GM18951 (cell line): Measurements from ENCODE around the gene PROM2.
"Not testable (repeated sequence)": the region's sequence is repeated elsewhere in the genome, so short reads cannot be mapped to it uniquely, and the experiment has no call there.

Source experiments
- POLR2A ChIP-seq: IDR thresholded peaks from 4 replicates; pipeline ENCODE4 v1.6.1; 2011; ENCODE audit warnings: mild to moderate bottlenecking; ENCODE audit not compliant: insufficient read length, insufficient read depth; ENCODE audit errors: extremely low read depth
- in situ Hi-C: fragments of 300-500 bp; cut with MboI; formaldehyde crosslinking; loops from one replicate; pipeline ENCODE4 v1.12.0; 2022; ENCODE audit warnings: low sequenced_read_pairs, mixed read lengths, inconsistent platforms; ENCODE audit not compliant: unreplicated experiment

The PROM2 gene

GRCh38 chr2:95261602-95262001 lies 12.6 kb upstream of the PROM2 start:
- no peak for TF ChIP-seq POLR2A
- in situ Hi-C loops, result no loop called here

- in situ Hi-C loops, result no loop called here
- TF ChIP-seq POLR2A, result no peak
These were observed 11.2 kb upstream of the PROM2 start for GRCh38 chr2:95262896-95263542.

- in situ Hi-C loops, result no loop called here
- TF ChIP-seq POLR2A, result no peak
These were observed 9.6 kb upstream of the PROM2 start for GRCh38 chr2:95264624-95265023.

GRCh38 chr2:95265182-95265581 lies 9.1 kb upstream of the PROM2 start:
- in situ Hi-C loops, result no loop called here
- no peak for TF ChIP-seq POLR2A

- no peak for TF ChIP-seq POLR2A
- in situ Hi-C loops, result no loop called here
These were observed 7.3 kb upstream of the PROM2 start for GRCh38 chr2:95266781-95267430.

- in situ Hi-C loops, result no loop called here
These were observed 6.6 kb upstream of the PROM2 start for GRCh38 chr2:95267458-95268210.

GRCh38 chr2:95268211-95269035 lies 5.8 kb upstream of the PROM2 start:
- in situ Hi-C loops, result no loop called here
- no peak for TF ChIP-seq POLR2A

More at GRCh38 chr2:95267458-95268210, 6.6 kb upstream of the PROM2 start:
- TF ChIP-seq POLR2A, result no peak

- in situ Hi-C loops, result no loop called here
- no peak for TF ChIP-seq POLR2A
These were observed 5.1 kb upstream of the PROM2 start for GRCh38 chr2:95269036-95269680.

GRCh38 chr2:95269745-95270144 lies 4.5 kb upstream of the PROM2 start:
- in situ Hi-C loops, result not testable (repeated sequence)

- in situ Hi-C loops, result no loop called here
- no peak for TF ChIP-seq POLR2A
These were observed 3.6 kb upstream of the PROM2 start for GRCh38 chr2:95270541-95271081.

- no peak for TF ChIP-seq POLR2A
- in situ Hi-C loops, result no loop called here
These were observed 2.8 kb upstream of the PROM2 start for GRCh38 chr2:95271381-95271971.

GRCh38 chr2:95272299-95272751 lies 1.9 kb upstream of the PROM2 start:
- no peak for TF ChIP-seq POLR2A
- in situ Hi-C loops, result no loop called here

GRCh38 chr2:95272781-95273180 lies 1.5 kb upstream of the PROM2 start:
- in situ Hi-C loops, result no loop called here

More at GRCh38 chr2:95272781-95273180, 1.5 kb upstream of the PROM2 start:
- no peak for TF ChIP-seq POLR2A
